GM18507 (cell line): Measurements from ENCODE around the gene MED4.
"Not testable (repeated sequence)": the region's sequence is repeated elsewhere in the genome, so short reads cannot be mapped to it uniquely, and the experiment has no call there.

Source experiments
- DNase-seq: peaks from one replicate; pipeline ENCODE4 v3.0.0; 2011; ENCODE audit warnings: low read depth; ENCODE audit not compliant: insufficient read length; ENCODE audit errors: extremely low spot score
- FAIRE-seq: peaks from 2 replicates; lab custom pipeline; 2011; peaks lifted over from hg19 to GRCh38; lab: Jason Lieb, UNC

The MED4 gene

DNA sequence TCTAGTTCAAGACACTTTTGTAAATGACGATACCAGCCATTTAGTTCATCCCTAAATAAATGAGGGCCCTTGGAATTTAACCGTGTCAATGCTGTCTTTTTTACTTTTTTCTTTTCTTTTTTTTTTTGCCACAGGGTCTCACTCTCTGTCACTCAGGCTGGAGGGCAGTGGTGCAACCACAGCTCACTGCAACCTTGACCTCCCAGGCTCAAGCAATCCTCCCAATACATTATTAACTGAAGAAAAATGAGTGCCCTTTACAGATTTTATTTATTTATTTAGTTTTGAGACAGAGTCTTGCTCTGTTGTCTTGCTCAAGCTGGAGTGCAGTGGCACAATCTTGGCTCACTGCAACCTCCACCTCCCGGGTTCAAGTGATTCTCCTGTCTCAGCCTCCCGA lies 2.9 kb upstream of the MED4 start:
- FAIRE-seq = no peak
- no peak for DNase-seq

DNA sequence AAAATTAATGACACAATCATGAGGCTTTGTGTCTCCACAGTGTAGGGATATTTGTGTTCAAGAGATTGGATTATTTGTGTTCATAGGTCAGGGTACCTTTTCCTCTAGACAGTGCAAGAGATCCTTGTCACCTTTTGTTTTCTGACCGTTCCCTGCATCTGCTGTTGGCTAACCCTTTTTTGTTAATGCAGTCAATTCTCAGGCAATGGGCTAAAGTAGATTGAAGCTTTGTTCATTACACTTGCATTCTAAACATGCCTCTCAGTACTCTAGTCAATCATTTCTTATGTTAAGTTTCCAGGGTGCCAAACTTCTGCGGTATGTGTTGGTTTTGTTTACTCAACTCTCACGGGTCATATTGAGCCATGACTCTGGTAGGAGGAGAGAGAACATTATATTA lies 1.8 kb upstream of the MED4 start:
- FAIRE-seq = no peak
- DNase-seq = no peak

DNA sequence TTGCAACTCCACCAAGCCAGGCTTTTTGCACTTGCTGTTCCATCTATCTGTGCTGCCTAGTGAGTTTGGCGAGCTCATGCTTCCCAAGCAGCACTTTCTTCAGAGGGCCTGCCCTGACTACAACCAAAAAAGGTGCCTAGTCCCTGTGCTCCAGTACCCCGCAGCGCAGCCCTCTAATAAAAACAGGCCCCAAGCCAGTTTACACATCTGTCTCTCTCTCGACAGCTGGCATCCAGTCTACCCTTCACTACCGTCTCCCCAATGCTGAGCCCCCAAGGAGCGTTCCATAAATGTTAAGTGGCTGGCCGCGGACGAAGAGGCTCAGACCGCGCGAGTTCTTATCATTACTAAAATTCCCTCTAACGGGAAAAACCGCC lies 512 bp downstream of the MED4 start:
- DNase-seq = no peak
- no peak for FAIRE-seq

DNA sequence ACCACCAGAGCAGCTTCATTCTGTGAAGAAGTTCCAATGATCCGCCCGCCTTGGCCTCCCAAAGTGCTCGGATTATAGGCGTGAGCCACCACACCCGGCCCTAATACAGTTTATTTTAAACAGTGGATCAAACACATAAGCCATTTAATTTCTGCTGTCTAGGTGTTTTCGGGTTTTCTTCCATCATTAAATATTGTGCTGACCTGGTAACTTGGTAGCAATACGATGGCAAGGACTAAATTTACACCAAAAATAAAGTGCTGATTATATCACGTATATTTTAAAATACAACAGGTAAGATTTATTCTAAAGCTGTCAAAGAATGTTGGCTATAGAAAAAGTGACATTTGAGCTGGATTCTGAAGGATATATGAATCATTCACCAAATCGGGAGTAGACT lies 1.3 kb downstream of the MED4 start:
- FAIRE-seq = no peak
- no peak for DNase-seq

DNA sequence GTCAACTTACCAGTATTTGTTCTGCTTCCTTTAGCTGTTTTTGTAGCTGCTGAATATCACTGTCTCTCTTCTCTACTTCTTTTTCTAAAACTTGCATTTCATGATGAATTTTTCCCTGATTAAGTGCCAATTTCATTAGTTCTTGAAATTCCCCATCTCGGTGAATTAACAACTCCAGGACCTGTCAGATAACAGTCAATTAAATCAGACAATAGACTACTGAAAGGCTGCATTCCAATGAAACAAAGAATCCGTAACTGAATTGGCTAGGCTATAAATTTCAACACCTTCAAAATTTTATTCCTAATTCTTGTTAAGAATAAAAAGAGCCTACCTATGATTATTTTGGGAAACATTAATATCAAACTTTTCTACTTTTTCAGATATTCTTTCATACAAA lies 8.6 kb downstream of the MED4 start:
- DNase-seq (no peak), FAIRE-seq (no peak)

DNA sequence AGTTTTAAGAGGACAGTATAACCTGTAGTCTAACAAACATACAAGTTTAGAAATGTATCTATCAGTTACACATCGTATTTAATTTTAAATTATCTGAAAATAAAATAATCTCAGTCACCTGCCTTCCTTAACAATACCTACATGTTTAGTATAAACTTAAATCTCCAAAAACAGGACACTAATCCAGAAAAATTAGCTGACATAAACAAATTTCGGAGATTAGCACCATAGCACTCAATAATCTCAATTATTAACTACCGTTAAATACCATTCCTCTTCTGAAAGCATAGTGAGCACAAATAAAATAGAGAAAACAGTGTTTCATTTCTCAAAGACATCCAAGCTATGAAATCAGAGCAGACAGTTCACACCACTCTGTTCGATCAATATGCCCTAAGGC lies 13.2 kb downstream of the MED4 start:
- DNase-seq = no peak
- no peak for FAIRE-seq

DNA sequence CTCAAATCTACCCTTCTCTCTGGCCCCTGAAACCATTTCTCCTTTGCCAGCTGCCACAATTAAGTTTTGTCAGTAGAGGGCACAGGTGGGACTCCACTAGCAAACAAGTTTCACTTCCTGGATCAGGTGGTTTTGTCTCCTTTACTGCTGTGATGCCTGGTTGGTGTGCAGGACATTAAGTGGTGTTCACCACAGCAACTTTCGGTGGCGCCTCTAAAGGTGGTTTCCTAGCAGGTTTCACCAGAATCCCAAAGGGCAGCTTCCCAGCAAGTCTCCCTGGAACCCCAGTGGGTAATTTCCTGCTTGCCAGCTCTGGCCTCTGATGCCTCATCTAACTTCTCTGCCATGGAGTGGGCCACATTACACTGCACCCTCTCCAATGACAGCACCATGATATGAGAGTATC lies 16.6 kb downstream of the MED4 start:
- FAIRE-seq (peak; percentile 98), DNase-seq (peak; percentile 37)

DNA sequence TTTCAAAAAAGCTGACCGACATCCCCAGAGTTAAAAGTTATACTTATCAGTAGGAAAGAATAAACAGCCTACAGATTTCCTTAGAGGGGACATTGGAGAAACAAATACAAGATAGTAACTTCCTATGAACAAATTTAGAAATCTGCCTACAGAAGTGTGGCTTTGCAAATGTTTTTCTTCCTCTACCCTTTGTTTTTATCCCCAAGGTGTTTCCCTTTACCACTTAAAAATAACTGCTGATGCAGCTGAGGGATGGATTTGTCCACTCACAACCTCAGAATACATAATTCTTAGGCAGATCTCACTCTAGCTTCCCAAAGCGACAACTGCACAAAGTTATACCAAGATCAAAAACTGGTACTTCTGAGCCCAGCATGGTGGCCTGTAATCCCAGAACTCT lies 20.9 kb downstream of the MED4 start:
- DNase-seq = no peak
- no peak for FAIRE-seq

DNA sequence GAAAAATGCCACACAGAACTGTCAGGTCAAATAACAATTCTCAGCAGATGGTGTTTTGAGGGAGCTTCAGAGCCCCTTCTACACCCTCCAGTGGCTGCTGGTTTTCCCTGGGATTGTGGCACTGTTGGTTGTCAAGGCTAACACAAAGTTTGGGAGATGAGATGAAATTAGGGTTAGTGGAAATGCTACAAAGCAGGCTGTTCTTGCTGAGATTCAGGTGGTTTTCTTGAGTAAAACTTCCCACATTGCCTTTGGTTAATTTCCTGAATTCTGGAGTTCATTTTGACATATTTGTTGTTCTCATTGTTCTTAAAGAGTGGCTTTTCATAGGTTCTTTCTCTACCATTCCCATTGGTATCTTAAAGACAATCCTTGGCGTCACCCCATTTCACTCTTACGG lies 22.1 kb downstream of the MED4 start:
- DNase-seq (no peak), FAIRE-seq (no peak)

DNA sequence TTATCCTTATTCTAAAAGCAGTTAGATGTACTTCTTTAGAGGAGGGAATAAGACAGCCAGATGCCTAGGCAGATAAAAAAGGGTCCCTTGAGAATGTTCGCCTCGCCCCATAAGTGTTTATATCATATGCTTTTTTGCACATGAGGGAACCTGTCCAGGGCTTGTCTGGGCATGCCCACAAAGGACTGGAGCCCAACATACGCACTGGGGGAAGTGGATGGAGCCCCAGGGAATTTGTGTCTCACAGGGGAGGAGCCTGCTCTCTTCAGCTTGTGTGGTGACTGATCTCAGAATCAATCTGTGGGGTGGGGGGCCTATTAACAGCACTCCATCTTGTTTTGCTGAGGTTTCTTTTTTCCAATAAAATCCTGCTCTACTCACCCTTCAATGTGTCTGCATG lies 22.6 kb downstream of the MED4 start:
- DNase-seq = no peak
- FAIRE-seq = peak; percentile 51

DNA sequence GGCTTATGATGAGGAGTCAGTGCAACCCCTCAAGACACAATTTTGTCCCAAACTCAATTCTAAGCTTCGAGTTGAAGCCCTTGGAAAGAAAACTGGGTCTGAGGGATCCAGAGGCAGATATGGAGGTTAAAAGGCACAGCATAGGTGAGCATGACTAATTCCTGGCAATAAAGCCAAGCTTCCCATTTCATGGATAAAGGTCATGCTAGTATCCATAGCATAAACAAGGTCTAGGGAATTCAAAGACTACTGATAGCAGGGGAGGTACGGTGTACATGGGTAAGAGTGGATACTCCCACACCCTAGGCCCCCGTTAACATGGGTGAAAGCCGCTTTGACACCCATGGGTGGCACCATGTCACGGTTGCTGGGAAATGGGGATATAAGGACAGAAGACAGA lies 24.0 kb downstream of the MED4 start:
- FAIRE-seq (no peak), DNase-seq (no peak)

DNA sequence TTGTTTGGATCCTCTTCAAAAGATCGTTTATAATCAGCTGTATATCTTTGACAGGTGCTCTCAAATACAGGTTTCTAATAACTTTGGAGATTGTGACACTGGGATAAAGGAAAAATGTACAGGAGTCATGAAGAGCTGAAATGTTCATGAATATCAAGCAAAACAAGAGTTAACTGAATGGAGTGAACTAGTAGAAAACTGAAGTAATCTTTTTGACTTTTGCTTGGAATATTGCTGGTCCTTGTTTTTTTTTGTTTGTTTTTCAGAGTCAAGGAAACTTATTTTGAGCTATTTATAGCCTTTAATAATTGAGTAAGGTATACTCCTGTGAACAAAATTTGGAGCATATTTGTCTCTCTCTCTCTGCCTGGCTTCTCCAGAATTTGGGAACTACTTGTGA lies 25.3 kb downstream of the MED4 start:
- DNase-seq (no peak), FAIRE-seq (no peak)

DNA sequence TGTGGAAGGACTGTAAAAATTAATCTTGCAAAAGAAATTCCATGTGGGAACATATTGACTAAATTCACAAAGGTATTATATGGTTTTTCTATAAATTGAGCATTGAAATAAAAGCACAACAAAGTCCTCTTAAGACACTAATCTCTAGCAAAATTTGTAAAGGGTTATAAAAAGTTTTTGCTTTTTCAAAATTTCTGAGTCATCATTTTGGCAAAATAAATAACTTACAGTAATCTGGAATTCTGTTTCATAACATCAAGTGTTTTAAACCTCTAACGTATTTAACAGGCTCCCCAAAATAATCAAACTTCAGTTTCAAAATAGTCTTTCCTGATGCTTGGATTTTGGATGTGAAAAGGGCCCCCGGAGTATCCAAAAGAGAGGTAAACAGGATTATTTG lies 26.0 kb downstream of the MED4 start:
- FAIRE-seq (peak; percentile 41), DNase-seq (no peak)

DNA sequence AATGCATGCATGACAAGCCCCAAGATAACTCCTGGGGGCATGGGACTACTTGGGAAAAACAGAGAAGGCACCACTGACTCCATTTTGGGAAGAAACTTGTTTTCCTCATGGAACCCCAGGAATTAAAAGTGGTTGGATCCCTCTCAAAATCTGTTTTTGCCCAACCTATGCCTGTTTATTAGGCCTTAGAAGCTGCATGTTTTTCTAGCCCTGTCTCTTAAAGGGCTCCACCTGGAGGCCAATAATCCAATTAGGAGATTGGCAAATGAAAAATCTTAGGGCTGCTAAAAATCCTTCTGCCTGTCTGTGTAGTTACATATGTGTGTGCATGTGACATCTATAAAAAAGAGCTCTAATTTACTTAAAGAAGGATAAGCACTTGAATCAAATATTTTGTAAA lies 26.9 kb downstream of the MED4 start:
- DNase-seq = no peak

DNA sequence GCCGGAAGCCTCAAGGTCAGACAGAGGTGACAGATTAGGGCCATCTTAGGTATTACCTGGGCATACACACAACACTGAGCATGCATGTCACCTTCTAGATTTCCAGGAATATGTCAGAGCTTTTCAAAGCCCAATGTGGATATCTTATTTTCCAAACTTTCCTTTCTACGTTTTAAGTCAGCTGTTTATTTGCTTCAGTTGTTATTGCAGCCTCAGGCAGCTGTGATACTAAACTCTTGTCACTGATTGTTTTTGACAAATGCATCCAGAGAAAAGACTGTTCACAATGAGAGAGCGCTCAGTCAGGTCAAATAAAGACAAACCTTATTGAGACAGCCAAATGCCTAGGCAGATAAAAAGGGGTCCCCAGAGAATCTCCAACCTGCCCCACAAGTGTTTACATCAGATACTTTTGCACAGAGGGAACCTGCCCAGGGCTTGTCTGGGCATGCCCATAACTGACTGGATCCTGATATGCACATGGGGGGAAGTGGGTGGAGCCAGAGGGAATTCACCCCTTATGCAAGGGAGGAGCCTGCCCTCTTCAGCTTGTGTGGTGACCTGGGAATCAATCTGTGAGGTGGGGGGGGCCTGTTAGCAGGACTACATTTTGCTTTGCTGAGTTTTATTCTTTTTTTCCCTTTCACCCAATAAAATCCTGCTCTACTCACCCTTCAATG lies 28.5 kb downstream of the MED4 start:
- DNase-seq (no peak), FAIRE-seq (peak; percentile 81)

More for the DNA sequence above, 26.9 kb downstream of the MED4 start:
- peak; percentile 12 for FAIRE-seq

DNA sequence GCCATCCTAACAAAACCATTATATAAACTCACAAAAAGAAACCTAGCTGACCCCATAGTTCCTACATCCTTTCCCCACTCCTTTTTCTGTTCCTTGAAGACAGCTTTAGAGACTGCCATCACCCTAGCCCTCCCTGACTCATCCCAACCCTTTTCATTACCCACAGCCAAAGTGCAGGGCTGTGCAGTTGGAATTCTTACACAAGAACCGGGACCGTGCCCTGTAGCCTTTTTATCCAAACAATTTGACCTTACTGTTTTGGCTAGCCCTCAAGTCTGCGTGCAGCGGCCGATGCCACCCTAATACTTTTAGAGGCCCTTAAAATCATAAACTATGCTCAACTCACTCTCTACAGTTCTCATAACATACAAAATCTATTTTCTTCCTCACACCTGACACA lies 35.0 kb downstream of the MED4 start:
- not testable (repeated sequence) for DNase-seq, FAIRE-seq

DNA sequence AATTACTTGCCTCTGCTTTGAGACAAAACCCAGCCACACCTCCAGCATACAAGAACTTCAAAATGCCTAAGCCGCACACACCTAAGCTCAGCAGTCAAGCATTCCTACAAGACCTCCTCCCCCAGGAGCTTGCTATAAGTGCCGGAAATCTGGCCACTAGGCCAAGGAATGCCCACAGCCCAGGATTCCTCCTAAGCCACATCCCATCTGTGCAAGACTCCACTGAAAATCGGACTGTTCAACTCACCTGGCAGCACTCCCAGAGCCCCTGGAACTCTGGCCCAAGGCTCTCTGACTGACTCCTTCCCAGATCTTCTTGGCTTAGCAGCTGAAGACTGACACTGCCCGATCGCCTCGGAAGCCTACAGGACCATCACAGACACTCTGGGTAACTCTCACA lies 36.4 kb downstream of the MED4 start:
- DNase-seq, FAIRE-seq: not testable (repeated sequence)

DNA sequence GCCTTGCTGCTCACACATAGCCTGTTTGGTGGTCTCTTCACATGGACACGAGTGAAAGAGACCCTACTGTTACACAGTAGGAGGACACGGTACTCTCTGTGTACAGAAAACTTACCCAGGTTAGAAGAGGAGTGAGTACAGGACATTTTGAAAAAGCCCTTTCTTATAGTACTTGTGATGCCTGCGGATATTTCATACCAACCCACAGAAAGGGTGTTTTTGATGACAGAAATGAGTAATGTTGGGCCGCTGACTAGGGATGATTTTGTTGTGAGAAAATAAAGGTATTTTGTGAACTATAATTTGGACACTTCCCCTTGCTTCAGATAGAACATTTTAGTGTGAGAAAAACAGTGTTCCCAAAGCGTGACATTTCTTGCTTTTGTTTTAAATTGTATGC lies 39.2 kb downstream of the MED4 start:
- FAIRE-seq = no peak

DNA sequence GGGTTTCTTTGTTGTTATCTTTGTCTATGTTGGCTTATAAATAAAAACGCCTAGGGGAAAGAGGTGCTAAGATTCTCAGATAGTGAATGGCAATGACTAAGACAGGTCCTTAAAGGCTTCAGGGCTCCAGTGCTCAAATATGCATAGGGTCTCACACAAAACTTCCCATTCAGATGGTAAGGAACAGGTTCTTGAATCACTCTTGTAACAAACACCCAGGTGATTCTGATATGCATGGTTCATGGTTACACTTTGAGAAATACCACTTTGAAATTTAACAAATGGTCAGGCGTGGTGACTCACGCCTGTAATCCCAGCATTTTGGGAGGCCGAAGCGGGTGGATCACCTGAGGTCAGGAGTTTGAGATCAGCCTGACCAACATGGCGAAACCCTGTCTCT lies 40.3 kb downstream of the MED4 start:
- DNase-seq (no peak), FAIRE-seq (no peak)

More for the DNA sequence above, 39.2 kb downstream of the MED4 start:
- DNase-seq = no peak

DNA sequence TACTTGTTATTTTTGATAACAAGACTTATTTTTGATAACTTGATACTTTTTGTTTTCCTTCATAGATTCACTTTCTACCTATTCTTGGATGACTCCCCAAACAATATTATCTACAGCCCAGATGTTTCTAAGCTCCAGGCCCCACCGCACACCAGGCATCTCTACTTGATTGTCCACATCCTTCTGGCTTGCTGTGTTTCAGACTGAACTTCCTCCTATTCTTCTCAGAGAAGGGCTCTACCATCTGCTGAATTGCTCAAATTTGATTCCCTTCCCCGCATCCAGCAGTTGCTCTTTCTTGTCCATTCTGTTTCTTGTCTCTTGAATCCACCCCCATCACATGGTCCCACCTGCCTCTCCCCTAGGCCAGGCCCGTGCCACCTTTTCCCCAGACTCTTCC lies 44.4 kb downstream of the MED4 start:
- FAIRE-seq = no peak
- no peak for DNase-seq

DNA sequence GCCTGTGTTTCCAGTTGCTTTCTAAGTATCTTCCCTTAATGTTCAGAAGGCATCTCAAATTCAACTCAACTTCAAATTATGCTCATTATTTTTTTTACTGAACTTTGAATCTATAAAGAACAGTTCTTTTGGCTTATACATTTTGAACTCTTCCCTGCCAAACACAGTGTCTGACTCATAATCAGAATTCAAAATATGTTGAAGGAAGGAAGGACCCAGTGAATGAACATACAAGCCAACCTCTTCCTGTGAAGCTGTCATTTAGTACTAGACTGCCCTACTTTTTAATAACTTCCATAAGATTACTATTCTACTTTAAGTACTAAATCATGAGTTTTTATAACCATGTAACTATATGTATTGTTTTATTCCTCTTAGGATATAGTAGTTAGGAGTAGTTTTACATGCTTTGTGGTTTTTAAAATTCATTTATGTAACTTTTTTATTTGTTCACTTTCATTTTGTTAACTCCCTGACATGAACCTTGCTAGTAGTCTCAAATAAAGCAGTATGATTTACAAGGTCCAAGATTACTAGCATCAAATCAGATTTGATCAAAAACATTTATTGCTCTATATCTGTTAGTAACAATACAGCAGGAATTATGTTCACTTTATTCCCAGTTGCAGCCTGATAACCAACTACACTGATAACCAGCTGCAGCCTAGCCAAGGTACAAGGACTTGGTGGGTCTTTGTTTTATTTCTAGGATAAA lies 51.0 kb downstream of the MED4 start:
- no peak for DNase-seq
- peak; percentile 33 for FAIRE-seq
